GM19240 (cell line): Measurements from ENCODE around the gene DNA2.
"Not testable (repeated sequence)": the region's sequence is repeated elsewhere in the genome, so short reads cannot be mapped to it uniquely, and the experiment has no call there.

Experiments used
- DNase-seq: peaks from one replicate; pipeline ENCODE4 v3.0.0; 2011; ENCODE audit warnings: low spot score; ENCODE audit not compliant: insufficient read length

Gene DNA2, protein sequence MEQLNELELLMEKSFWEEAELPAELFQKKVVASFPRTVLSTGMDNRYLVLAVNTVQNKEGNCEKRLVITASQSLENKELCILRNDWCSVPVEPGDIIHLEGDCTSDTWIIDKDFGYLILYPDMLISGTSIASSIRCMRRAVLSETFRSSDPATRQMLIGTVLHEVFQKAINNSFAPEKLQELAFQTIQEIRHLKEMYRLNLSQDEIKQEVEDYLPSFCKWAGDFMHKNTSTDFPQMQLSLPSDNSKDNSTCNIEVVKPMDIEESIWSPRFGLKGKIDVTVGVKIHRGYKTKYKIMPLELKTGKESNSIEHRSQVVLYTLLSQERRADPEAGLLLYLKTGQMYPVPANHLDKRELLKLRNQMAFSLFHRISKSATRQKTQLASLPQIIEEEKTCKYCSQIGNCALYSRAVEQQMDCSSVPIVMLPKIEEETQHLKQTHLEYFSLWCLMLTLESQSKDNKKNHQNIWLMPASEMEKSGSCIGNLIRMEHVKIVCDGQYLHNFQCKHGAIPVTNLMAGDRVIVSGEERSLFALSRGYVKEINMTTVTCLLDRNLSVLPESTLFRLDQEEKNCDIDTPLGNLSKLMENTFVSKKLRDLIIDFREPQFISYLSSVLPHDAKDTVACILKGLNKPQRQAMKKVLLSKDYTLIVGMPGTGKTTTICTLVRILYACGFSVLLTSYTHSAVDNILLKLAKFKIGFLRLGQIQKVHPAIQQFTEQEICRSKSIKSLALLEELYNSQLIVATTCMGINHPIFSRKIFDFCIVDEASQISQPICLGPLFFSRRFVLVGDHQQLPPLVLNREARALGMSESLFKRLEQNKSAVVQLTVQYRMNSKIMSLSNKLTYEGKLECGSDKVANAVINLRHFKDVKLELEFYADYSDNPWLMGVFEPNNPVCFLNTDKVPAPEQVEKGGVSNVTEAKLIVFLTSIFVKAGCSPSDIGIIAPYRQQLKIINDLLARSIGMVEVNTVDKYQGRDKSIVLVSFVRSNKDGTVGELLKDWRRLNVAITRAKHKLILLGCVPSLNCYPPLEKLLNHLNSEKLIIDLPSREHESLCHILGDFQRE

DNA sequence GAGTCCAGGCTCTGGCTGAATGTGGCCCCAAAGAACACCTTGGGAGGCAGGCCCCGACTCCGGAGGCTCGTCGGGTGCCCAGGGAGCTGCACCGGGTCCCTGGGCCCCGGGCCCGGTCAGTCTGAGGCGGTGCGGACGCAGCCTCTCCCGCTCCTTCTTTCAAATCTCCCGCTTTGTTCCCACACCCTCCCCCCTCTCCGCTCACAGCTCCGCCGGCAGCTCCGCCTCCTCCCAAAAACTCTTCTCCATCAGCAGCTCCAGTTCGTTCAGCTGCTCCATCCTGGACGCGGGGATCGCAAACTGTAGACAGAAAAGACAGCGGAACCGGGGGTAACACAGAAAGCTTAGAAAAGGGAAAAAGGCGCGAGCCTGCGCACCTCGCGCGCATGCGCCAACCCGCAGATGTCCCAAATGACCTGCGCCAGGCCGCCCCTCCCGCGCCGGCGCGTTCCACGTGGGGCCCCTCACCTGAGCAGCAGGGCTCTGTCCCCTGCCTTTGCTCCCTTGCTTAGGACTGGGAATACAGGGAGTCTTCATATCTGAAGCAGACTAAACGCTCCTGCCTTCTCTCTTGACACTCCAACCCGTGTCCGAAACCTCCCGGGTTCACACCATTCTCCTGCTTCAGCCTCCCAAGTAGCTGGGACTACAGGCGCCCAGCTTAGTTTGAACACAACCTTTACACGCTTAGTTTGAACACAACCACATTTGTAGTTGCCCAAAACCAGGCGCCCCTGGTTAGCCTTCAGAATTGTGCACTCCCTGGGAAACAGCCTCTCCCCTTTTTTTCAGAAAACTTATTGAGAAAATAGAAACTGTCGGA lies at the start of gene DNA2:
DNA2 (minus strand) TSS at position 388 of the 823 bp plus-strand sequence; CDS start at position 279, 109 bp downstream.
- DNase-seq, result peak; percentile 87

- not testable (repeated sequence) for DNase-seq
Observed at GRCh38 chr10:68518609-68519008, 46.8 kb upstream of the DNA2 start.

- DNase-seq, result no peak
Observed at GRCh38 chr10:68517188-68517587, 45.4 kb upstream of the DNA2 start.

GRCh38 chr10:68516766-68517165 lies 45.0 kb upstream of the DNA2 start:
- DNase-seq, result no peak

GRCh38 chr10:68516216-68516615 lies 44.4 kb upstream of the DNA2 start:
- not testable (repeated sequence) for DNase-seq

DNA sequence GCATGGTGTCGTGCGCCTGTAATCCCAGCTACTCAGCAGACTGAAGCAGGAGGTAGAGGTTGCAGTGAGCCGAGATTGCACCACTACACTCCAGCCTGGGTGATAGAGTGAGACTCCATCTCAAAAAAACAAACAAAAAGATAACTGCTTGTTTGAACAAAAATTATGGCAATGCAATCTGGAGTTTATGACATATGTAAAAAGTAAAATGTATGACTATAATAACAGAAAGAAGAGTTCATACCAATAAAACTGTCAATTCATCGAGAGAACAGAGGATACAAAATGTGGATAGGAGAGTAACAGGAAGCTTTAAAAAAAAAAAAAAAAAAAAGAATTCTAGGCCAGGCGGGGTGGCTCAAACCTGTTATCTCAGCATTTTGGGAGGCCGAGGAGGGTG lies 36.3 kb upstream of the DNA2 start:
- no peak for DNase-seq

- no peak for DNase-seq
Observed at GRCh38 chr10:68506411-68506810, 34.6 kb upstream of the DNA2 start.

DNA sequence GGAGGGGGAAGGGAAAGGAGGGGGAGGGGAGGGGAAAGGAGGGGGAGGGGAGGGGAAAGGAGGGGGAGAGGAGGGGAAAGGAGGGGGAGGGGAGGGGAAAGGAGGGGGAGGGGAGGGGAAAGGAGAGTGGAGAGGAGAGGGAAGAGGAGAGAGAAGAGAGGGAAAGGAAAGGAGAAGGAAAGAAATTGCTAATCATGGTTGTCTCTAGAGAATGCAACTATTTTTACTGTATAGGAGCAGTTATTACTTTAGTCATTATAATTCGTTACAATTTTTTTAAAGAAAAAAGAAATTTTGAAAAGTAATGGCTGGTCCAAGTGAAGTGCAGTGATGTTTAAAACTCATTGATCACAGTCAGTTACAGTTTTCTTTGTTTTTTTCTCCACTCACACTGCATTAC lies 31.1 kb upstream of the DNA2 start:
- DNase-seq, result no peak

DNA sequence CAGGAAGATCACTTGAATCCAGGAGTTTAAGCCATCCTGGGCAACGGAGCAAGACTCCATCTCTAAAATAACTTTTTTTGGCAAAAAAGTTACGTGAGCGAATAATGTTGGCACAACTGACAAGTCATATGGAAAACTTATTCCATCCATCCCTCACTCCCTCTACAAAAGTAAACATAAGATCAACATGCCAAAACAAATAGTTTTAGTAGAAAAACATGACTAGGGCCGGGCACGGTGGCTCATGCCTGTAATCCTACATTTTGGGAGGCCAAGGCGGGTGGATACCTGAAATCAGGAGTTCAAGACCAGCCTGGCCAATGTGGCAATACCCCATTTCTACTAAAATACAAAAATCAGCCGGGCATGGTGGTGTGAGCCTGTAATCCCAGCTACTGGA lies 29.9 kb upstream of the DNA2 start:
- DNase-seq, result no peak

DNA sequence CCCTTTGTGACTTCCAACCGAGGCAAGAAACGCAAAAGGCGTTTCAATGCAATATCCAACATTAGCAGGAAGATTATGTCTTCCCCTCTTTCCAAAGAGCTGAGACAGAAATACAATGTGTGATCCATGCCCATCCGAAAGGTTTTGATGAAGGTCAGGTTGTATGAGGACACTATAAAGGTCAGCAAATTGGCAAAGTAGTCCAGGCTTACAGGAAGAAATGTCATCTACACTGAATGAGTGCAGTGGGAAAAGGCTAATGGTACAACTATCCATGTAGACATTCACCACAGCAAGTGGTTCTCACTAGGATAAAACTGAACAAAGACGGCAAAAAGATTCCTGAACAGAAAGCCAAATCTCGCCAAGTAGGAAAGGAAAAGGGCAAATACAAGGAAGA lies 27.8 kb upstream of the DNA2 start:
- DNase-seq, result no peak

DNA sequence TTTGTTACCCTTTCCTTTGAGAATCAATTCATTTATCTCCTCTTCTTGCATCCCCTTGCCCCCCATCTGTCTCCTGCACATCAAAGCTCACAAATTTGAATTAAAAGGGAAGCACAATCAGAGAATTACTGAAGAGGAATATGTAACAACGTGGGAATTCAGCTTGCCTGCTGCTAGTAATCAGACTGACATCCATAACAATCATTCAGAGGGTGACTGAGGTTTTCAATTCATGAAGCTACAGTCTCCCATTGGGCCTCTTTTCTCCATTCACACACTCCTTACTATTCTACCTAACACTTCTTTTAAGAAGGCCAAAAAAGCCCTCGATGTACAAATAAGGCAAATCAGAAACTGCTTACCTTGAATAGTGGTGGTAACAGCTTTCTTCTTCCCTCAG lies 24.3 kb upstream of the DNA2 start:
- DNase-seq, result no peak

DNA sequence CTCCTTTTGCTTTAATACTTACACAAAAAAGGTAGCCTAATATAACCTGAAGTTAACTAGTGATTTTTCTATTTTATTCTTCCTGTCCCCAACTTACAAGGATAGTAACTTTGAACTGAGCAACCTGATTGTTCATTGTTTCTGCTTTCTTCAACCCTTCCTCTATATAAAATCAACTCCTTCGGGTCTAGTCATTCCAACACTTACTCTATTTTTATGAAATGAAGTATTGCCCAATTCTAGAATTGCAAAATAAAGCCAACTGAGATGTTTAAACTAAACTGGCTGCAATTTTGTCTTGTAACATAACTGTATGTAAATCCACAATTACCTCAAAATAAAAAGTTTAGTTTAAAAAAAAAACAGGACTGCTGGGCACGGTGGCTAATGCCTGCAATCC lies 20.3 kb upstream of the DNA2 start:
- DNase-seq, result no peak

- DNase-seq, result no peak
Observed at GRCh38 chr10:68489919-68490318, 18.1 kb upstream of the DNA2 start.

- no peak for DNase-seq
Observed at GRCh38 chr10:68474021-68474420, 2.2 kb upstream of the DNA2 start.

DNA sequence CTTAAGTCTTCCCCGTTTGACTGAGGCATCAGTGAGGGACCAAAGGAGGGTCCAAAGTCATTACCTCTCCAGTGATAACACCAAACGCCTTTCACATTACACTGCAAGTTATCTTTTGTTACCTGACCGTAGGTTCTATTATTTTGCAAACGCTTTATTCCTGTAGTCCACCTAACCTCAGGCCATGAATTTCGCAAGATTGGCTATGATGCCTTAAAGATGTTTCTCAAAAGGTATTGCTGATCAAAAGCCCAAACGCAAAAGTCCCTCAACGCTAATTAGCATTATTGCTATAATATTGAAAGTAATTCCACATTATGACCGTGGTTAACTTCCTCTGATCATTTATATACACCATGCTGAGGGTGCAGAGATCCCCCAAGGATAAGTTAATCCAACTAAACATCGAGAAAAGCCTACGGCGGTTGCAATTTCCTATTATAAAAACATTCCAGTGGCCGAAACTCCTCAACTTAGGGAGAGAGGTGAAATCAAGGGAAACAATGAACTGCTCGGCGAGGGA lies 649 bp downstream of the DNA2 start:
- no peak for DNase-seq

DNA sequence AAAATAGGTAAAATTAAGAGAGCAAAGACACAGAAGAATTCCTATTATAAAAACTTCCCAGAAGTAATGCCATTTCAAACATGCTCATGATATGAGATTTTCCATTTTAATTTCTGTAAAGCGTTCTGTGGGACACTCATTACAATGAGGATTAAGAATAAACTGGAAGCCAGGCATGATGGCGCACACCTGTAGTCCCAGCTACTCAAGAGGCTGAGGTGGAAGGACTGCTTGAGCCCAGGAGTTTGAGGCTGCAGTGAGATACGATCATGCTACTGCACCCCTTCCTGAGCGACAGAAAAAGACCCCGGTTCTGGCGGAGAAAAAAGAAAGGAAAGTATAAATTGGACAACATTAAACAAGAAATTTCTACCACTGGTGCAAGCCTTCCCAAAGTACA lies 1.5 kb downstream of the DNA2 start:
- DNase-seq, result no peak

DNA sequence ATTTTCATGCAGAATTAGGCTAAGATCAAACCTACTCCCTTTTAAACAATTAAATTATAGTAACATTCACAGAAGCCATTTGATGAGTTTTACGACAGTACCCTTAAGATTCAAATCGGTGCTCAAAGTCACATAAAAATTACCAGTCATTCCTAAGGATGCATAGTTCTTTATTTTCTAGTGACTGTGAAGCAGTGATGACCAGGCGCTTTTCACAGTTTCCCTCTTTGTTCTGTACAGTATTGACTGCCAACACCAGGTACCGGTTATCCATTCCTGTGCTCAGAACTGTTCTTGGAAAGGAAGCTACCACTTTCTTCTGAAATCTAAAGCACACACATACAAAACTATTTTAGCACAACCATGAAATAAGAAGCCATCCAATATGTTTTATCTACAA lies 1.9 kb downstream of the DNA2 start:
- no peak for DNase-seq

DNA sequence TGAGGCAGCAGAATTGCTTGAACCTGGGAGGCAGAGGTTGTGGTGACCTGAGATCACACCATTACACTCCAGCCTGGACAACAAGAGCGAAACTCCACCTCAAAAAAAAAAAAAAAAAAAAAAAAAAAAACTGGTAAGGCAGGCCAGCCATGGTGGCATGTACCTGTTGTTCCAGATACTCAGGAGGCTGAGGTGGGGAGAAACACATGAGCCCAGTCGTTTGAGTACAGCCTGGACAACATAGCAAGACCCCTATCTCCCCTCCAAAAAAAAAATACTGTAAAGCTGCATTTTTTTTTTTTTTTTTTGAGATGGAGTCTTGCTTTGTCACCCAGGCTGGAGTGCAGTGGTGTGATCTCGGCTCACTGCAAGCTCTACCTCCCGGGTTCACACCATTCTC lies 7.0 kb downstream of the DNA2 start:
- not testable (repeated sequence) for DNase-seq

DNA sequence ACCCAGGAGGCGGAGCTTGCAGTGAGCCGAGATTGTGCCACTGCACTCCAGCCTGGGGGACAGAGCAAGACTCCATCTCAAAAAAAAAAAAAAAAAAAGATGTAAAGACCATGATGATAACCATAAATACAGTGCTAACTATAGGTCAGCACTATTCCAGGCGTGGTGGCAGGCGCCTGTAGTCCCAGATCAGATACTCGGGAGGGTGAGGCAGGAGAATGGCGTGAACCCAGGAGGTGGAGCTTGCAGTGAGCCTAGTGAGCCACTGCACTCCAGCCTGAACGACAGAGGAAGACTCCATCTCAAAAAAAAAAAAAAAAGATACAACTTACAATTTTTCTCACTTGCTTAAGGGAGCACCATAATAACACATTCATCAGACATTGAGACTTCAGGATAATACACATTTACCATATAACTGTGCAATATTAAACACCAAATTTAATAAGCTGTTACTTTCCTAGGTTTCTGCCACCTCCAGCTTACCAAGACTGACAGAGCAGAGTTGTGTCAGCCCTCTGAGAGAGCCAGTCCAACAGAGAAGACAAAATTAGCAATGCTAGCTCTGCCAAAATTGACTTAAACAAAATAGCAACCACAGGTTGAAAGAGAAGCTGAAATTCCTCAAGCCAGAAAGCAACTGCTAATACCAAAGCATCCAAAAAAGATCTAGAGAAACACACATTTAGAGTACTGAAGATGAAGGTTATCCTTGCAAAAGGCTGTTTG lies 8.2 kb downstream of the DNA2 start:
- no peak for DNase-seq

- no peak for DNase-seq
Observed at GRCh38 chr10:68462536-68462935, 9.2 kb downstream of the DNA2 start.
